GM12872 (cell line): Measurements from ENCODE around the gene MBNL2.

Experiments used
- TF ChIP-seq, protein P1 (sequence below): IDR thresholded peaks from 3 replicates; pipeline ENCODE4 v1.5.1; 2011; ENCODE audit warnings: low read depth, mild to moderate bottlenecking, low read length, moderate library complexity; ENCODE audit not compliant: insufficient read depth

The MBNL2 gene

DNA sequence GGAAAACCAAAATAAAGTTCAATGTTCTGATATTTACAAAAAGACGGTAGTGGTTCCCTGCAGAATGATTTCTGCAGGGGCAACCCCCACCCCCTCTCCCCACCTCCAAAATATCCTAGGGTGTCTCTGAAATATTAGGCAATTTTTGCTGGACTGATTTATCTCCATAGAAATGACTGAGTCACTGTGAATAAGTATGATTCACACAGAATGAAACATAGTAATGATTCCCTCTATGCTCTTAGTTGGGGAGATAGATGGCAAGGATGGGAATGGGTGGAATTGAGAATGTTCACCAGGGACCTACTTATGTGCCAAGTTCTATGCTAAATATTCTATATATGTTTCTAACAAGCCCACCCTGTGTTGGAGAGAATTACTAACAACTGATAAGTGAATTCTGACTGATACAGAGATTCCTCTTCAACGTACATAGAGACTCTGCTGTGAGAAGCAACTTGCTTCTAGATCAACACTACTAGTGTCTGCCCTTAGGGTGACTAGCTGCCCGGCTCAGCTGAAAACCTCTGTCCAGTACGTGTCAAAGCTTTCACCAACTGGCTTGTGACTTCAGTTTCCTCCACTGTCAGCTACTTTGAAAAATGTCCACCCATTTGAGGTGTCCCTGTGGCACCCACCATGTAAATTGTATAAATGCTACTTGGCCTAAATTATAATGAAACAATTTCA, 173.5 kb downstream of the MBNL2 start:
- TF ChIP-seq, protein P1, sequence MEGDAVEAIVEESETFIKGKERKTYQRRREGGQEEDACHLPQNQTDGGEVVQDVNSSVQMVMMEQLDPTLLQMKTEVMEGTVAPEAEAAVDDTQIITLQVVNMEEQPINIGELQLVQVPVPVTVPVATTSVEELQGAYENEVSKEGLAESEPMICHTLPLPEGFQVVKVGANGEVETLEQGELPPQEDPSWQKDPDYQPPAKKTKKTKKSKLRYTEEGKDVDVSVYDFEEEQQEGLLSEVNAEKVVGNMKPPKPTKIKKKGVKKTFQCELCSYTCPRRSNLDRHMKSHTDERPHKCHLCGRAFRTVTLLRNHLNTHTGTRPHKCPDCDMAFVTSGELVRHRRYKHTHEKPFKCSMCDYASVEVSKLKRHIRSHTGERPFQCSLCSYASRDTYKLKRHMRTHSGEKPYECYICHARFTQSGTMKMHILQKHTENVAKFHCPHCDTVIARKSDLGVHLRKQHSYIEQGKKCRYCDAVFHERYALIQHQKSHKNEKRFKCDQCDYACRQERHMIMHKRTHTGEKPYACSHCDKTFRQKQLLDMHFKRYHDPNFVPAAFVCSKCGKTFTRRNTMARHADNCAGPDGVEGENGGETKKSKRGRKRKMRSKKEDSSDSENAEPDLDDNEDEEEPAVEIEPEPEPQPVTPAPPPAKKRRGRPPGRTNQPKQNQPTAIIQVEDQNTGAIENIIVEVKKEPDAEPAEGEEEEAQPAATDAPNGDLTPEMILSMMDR: no peak

DNA sequence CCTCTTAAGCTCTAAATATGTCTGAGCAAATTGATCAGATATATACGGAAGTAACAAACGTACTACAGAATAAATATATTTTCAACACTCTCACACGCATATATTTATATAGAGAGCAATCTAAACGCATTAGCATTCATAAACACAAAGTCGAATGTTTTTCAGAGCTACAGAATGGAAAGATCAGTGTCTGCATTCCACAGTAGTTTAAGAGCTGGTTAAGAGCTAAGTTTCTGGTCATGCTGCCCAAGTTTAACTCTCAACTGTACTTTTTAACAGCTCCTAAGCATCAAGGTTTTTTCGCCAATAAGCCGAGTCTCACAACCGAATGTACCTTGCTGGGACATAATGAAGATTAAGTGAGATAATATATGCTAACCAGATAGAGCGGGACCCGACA, 175.1 kb downstream of the MBNL2 start:
- TF ChIP-seq, protein P1: no peak

DNA sequence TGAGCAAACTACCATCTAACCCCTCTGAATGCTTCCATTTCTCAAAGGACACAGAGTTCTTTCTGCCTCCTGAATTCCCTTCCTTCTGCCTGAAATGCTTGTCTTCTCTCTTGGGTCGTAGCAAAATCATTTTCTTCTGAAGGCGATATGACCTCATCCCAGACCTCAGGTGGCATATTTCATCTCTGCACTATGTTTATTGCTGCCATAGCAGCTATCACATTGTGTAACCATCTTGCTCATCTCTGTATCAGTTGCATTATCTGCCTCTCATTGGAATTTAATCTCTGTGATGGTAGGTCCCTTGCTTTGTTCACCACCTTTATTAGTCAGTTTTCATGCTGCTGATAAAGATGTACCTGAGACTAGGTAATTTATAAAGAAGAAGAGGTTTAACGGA, 179.3 kb downstream of the MBNL2 start:
- TF ChIP-seq, protein P1: no peak

DNA sequence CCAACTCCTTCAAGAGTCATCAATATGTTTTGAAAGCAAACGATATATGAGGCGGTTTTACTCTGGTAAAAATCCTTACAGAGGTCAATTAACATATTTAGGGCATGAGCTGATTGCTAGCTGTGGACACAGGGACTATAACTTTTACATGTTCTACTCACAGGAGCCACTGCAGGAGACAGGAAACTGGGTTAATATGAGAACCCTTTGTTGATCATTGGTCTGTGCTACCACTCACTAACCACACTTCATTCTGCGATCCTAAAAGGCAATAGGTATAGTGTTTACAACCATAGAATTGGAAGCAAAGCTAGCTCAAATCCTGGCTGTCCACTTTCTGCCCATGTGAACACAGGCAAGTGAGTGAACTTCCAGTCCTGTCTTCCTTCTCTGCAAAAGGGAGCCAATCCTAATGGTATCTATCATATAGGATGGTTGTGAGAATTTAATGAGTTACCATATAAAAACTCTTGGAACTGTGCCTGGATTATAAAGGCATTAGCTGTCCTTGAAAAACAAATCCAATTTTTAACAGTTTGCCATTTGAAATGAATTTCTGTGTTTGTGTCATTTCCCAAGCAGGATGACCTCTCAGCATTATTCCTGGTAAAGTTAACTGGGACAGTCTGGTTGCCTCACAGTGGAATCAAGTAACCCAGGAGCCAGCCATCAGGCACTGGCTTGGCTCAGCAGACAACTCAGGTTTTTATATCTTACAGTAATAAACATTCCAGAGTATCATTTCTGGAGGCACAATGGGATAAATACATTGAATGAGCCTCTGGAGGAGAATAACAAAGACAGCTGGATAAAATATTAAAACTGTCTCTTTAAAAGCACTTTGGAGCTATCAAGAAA, 182.0 kb downstream of the MBNL2 start:
- TF ChIP-seq, protein P1: no peak

DNA sequence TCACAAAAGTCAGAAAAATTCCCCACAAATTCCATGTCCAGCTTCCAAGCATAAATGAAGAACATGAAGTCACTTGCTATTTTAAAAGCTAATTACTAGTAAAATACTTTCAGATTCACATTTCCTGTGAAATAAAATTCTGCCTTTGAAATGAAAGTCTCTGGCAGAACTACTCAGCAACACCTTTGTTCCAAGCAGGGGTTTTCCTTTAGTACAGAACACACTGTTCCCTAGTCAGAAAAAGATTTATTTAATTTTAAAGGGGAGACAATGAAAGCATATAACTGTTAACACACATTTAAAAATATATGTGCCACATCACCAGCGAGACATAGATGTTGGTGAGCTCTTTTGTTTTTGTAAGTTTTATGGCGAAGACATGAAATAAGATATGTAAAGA, 185.4 kb downstream of the MBNL2 start:
- TF ChIP-seq, protein P1: no peak

DNA sequence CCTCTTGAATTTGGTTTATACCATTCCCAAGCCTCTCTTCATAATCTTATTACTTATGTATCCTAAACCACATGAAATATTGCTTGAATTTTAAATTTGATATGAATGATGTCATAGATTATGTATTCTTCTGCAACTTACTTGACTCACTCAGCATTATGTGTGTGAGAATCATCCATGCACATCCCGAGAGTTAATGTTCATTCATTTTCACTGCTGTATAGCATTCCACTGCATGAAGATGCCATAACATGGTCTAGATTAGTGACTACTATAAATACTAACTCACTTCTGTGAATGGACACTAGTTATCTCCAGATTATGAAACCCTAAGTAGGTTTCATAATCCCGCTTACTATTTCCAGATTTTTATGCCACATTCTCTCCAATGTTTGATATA, 186.8 kb downstream of the MBNL2 start:
- TF ChIP-seq, protein P1: no peak

DNA sequence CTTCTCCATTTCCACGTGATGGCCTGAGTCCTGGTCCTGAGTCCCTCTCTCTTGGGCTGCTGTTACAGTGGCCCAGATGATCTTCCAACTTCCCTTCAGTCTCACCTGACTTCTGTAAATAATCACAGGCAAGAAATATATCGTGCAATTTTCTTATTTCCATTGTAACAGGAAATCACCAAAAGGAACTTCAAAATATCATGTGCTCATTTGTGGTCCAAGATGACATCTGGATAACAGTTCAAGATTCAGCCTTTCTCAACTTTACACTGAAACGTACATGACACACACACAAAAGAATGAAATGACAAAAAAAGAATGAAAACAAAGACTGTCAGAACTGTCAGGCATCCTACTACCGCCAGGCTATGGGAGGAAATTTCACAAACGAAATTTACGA, 189.9 kb downstream of the MBNL2 start:
- TF ChIP-seq, protein P1: no peak
